Panc1 (cell line): ENCODE measurements around the gene MARCHF9. TPM values are rescaled to one million over a fixed set of nuclear protein-coding genes. Genes with fewer than 3 reads are reported as not detected.
"Not testable (repeated sequence)": the region's sequence is repeated elsewhere in the genome, so short reads cannot be mapped to it uniquely, and the experiment has no call there.

ENCODE experiments used
- ATAC-seq: fragments of 200-7000 bp; cut with Tn5 transposase; 2 replicates; pipeline ENCODE4 v1.9.1; 2020; ENCODE audit warnings: mild to moderate bottlenecking, moderate library complexity
- BruUV-seq: library from RNA; stranded (reverse); fragments of 400-500 nt; replicated peaks from 2 replicates; lab custom pipeline; 2021; lab: Mats Ljungman, UMichigan
- CTCF ChIA-PET: fragments of 300-600 bp; sonication (Branson Sonifier 250); formaldehyde crosslinking; loops from one replicate; lab custom pipeline; 2022; ENCODE audit warnings: antibody characterized with exemption; lab: Charles Lee
- POLR2A ChIA-PET: fragments of 300-600 bp; sonication (Branson Sonifier 250); formaldehyde crosslinking; loops from one replicate; lab custom pipeline; 2022; ENCODE audit warnings: antibody characterized with exemption; lab: Charles Lee
- DNase-seq: peaks from one replicate; pipeline ENCODE4 v3.0.0-alpha.2; 2010; ENCODE audit warnings: low read depth, low spot score
- H3K27ac ChIP-seq: 2 replicates; pipeline ENCODE4 v1.5.1; 2011; ENCODE audit warnings: mild to moderate bottlenecking, low read length, inconsistent platforms
- H3K27me3 ChIP-seq: fragments of 200-500 bp; sonication (Bioruptor generic); 2 replicates; pipeline ENCODE4 v1.6.0; 2014; ENCODE audit warnings: low read length, inconsistent platforms; ENCODE audit not compliant: control insufficient read depth, insufficient read depth
- H3K36me3 ChIP-seq: fragments of 200-500 bp; sonication (Bioruptor generic); 2 replicates; pipeline ENCODE4 v1.5.1; 2014; ENCODE audit warnings: inconsistent platforms, mild to moderate bottlenecking, low read length, moderate library complexity; ENCODE audit not compliant: control insufficient read depth, insufficient read depth
- H3K4me1 ChIP-seq: 2 replicates; pipeline ENCODE4 v1.5.1; 2011; ENCODE audit warnings: inconsistent platforms, mild to moderate bottlenecking, low read length, moderate library complexity; ENCODE audit not compliant: control insufficient read depth, insufficient read depth
- H3K4me3 ChIP-seq, 2 experiments: 2 replicates each; pipeline ENCODE4 v1.5.1; 2011 to 2012; ENCODE audit warnings: low read depth in 2 of 2, low read length in 2 of 2, mild to moderate bottlenecking in 2 of 2, inconsistent platforms in 1 of 2, moderate library complexity in 1 of 2
- H3K9me3 ChIP-seq: fragments of 200-500 bp; sonication (Bioruptor generic); 2 replicates; pipeline ENCODE4 v1.5.1; 2014; ENCODE audit warnings: low read depth, mild to moderate bottlenecking, inconsistent platforms, low read length, moderate library complexity; ENCODE audit not compliant: control insufficient read depth, insufficient read depth
- POLR2AphosphoS5 ChIP-seq: IDR thresholded peaks from 2 replicates; pipeline ENCODE4 v1.6.1; 2012; ENCODE audit warnings: mild to moderate bottlenecking, low read depth, low read length, moderate library complexity
- SIN3A ChIP-seq: IDR thresholded peaks from 2 replicates; pipeline ENCODE4 v1.6.1; 2012; ENCODE audit warnings: low read depth, mild to moderate bottlenecking, low read length, moderate library complexity, borderline replicate concordance; ENCODE audit not compliant: insufficient read depth
- TCF7L2 ChIP-seq: IDR thresholded peaks from 2 replicates; pipeline ENCODE4 v1.6.1; 2011; ENCODE audit warnings: mild to moderate bottlenecking, low read depth, low read length, inconsistent platforms
- in situ Hi-C: cut with HindIII; loops from 2 replicates; pipeline ENCODE4 v1.10.0; 2016; ENCODE audit warnings: low sequenced_read_pairs, low pct_unique_long_range_greater_than_20kb
- intact Hi-C: fragments of 100-400 bp; cut with micrococcal nuclease; formaldehyde crosslinking; loops from one replicate; pipeline ENCODE4 v1.10.0; 2022; ENCODE audit not compliant: unreplicated experiment
- total RNA-seq: library from RNA; stranded (reverse); gene quantifications from one replicate; pipeline ENCODE4 v1.2.1, GENCODE V29; 2021; ENCODE audit not compliant: unreplicated experiment
- TF ChIP-seq, protein P1 (sequence below): fragments of 450-650 bp; IDR thresholded peaks from 2 replicates; pipeline ENCODE4 v1.5.1; 2017; ENCODE audit warnings: mild to moderate bottlenecking
- TF ChIP-seq, protein P2 (sequence below), 2 experiments: IDR thresholded peaks; 2 replicates each; pipeline ENCODE4 v1.6.1; 2011 to 2012; ENCODE audit warnings: low read depth in 2 of 2, control low read depth in 1 of 2, low read length in 1 of 2, mild to moderate bottlenecking in 1 of 2, moderate library complexity in 1 of 2; ENCODE audit not compliant: insufficient read depth in 1 of 2

Gene MARCHF9
- total RNA-seq, 1 experiment from 2014 or later, result 2.3 TPM

- no peak for DNase-seq
- H3K27me3 ChIP-seq, result no peaks in the 10 kb centered on the region
- no peak overlapping the region for H3K27ac ChIP-seq
- H3K36me3 ChIP-seq, result no peaks in the 10 kb centered on the region; the same call in 1 of the 2 replicates
- intact Hi-C loops (no loop called here), in situ Hi-C loops (no loop called here)
- ChIA-PET POLR2A (no interaction called here), CTCF (interaction anchor here (0.7 kb wide), 1 partner anchor 9 kb away, joined by 3 read pairs; no protein-coding TSS in a partner anchor)
- BruUV-seq, result TSS peak; percentile 98
- H3K9me3 ChIP-seq, result no peaks in the 10 kb centered on the region
- no peak overlapping the region for H3K4me3 ChIP-seq
- ATAC-seq, result no peak
- H3K4me1 ChIP-seq, result no peaks in the 10 kb centered on the region
- TF ChIP-seq, protein P1, sequence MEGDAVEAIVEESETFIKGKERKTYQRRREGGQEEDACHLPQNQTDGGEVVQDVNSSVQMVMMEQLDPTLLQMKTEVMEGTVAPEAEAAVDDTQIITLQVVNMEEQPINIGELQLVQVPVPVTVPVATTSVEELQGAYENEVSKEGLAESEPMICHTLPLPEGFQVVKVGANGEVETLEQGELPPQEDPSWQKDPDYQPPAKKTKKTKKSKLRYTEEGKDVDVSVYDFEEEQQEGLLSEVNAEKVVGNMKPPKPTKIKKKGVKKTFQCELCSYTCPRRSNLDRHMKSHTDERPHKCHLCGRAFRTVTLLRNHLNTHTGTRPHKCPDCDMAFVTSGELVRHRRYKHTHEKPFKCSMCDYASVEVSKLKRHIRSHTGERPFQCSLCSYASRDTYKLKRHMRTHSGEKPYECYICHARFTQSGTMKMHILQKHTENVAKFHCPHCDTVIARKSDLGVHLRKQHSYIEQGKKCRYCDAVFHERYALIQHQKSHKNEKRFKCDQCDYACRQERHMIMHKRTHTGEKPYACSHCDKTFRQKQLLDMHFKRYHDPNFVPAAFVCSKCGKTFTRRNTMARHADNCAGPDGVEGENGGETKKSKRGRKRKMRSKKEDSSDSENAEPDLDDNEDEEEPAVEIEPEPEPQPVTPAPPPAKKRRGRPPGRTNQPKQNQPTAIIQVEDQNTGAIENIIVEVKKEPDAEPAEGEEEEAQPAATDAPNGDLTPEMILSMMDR, result no peak
- TF ChIP-seq SIN3A, result no peak
- TF ChIP-seq POLR2AphosphoS5, result no peak
- TF ChIP-seq TCF7L2, result no peak
- TF ChIP-seq, protein P2, sequence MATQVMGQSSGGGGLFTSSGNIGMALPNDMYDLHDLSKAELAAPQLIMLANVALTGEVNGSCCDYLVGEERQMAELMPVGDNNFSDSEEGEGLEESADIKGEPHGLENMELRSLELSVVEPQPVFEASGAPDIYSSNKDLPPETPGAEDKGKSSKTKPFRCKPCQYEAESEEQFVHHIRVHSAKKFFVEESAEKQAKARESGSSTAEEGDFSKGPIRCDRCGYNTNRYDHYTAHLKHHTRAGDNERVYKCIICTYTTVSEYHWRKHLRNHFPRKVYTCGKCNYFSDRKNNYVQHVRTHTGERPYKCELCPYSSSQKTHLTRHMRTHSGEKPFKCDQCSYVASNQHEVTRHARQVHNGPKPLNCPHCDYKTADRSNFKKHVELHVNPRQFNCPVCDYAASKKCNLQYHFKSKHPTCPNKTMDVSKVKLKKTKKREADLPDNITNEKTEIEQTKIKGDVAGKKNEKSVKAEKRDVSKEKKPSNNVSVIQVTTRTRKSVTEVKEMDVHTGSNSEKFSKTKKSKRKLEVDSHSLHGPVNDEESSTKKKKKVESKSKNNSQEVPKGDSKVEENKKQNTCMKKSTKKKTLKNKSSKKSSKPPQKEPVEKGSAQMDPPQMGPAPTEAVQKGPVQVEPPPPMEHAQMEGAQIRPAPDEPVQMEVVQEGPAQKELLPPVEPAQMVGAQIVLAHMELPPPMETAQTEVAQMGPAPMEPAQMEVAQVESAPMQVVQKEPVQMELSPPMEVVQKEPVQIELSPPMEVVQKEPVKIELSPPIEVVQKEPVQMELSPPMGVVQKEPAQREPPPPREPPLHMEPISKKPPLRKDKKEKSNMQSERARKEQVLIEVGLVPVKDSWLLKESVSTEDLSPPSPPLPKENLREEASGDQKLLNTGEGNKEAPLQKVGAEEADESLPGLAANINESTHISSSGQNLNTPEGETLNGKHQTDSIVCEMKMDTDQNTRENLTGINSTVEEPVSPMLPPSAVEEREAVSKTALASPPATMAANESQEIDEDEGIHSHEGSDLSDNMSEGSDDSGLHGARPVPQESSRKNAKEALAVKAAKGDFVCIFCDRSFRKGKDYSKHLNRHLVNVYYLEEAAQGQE (IDR thresholded peaks at IDR 0.05; ENCODE audit: insufficient read depth in 1 of 2, low read depth in 2 of 2, low read length in 1 of 2), result no peak
Observed at GRCh38 chr12:57720606-57721595, 34.0 kb upstream of the MARCHF9 start.

DNA sequence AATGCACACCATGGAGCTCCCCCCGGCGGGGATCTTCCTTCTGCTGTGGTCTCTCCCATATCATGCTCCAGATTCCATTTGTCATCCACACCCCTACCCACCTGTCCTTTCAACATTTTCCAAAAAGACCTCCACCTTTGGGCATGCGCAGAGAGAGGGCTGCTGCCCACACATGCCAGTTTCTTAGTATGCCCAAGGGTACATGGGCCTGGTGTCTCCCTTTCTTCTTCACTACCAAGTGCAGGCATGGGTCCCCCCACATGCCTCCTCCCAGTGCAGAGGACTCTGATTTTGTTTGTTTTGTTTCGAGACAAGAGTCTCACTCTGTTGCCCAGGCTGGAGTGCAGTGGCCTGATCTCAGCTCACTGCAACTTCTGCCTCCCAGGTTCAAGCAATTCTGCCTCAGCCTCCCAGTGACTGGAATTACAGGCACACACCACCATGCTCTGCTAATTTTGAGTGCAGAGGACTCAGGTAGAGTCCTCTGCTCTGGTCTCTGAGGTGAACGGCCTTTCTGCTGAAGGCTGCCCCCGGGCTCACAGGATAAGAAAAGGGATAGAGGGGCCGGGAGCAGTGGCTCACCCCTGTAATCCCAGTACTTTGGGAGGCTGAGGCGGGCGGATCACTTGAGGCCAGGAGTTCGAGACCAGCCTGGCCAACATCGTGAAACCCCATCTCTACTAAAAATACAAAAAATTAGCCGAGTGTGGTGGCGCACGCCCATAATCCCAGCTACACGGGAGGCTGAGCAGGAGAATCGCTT, 32.9 kb upstream of the MARCHF9 start:
- H3K36me3 ChIP-seq, H3K27ac ChIP-seq, H3K4me3 ChIP-seq, POLR2A ChIA-PET, H3K27me3 ChIP-seq, H3K9me3 ChIP-seq, BruUV-seq, ATAC-seq, in situ Hi-C loops, DNase-seq, intact Hi-C loops, H3K4me1 ChIP-seq: not testable (repeated sequence)
- CTCF ChIA-PET, result interaction anchor here (1.0 kb wide), 1 partner anchor 34 kb away, joined by 3 read pairs; no protein-coding TSS in a partner anchor
